GM20000 (cell line): ENCODE measurements around the gene PCDHGC3.

Experiments
- DNase-seq: peaks from one replicate; pipeline ENCODE4 v3.0.0; 2012; ENCODE audit warnings: low spot score
- TF ChIP-seq, protein P1 (sequence below): IDR thresholded peaks from 2 replicates; pipeline ENCODE4 v1.5.1; 2012; ENCODE audit warnings: mild to moderate bottlenecking, control low read depth; ENCODE audit errors: extremely low read depth, missing control alignments

PCDHGC3 gene

DNA sequence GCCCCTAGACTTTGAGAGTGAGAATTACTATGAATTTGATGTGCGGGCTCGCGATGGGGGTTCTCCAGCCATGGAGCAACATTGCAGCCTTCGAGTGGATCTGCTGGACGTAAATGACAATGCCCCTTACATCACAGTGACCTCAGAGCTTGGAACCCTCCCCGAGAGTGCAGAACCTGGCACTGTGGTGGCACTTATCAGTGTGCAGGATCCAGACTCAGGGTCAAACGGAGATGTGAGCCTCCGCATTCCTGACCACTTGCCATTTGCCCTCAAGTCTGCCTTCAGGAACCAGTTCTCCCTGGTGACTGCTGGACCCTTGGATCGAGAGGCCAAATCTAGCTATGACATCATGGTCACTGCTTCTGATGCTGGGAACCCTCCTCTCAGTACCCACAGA lies 10.3 kb downstream of the PCDHGC3 start:
- TF ChIP-seq, protein P1, sequence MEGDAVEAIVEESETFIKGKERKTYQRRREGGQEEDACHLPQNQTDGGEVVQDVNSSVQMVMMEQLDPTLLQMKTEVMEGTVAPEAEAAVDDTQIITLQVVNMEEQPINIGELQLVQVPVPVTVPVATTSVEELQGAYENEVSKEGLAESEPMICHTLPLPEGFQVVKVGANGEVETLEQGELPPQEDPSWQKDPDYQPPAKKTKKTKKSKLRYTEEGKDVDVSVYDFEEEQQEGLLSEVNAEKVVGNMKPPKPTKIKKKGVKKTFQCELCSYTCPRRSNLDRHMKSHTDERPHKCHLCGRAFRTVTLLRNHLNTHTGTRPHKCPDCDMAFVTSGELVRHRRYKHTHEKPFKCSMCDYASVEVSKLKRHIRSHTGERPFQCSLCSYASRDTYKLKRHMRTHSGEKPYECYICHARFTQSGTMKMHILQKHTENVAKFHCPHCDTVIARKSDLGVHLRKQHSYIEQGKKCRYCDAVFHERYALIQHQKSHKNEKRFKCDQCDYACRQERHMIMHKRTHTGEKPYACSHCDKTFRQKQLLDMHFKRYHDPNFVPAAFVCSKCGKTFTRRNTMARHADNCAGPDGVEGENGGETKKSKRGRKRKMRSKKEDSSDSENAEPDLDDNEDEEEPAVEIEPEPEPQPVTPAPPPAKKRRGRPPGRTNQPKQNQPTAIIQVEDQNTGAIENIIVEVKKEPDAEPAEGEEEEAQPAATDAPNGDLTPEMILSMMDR = no peak
- peak; percentile 7 for DNase-seq

GRCh38 chr5:141487131-141487530 lies 11.4 kb downstream of the PCDHGC3 start:
- TF ChIP-seq, protein P1 = no peak
- DNase-seq = peak; percentile 8

DNA sequence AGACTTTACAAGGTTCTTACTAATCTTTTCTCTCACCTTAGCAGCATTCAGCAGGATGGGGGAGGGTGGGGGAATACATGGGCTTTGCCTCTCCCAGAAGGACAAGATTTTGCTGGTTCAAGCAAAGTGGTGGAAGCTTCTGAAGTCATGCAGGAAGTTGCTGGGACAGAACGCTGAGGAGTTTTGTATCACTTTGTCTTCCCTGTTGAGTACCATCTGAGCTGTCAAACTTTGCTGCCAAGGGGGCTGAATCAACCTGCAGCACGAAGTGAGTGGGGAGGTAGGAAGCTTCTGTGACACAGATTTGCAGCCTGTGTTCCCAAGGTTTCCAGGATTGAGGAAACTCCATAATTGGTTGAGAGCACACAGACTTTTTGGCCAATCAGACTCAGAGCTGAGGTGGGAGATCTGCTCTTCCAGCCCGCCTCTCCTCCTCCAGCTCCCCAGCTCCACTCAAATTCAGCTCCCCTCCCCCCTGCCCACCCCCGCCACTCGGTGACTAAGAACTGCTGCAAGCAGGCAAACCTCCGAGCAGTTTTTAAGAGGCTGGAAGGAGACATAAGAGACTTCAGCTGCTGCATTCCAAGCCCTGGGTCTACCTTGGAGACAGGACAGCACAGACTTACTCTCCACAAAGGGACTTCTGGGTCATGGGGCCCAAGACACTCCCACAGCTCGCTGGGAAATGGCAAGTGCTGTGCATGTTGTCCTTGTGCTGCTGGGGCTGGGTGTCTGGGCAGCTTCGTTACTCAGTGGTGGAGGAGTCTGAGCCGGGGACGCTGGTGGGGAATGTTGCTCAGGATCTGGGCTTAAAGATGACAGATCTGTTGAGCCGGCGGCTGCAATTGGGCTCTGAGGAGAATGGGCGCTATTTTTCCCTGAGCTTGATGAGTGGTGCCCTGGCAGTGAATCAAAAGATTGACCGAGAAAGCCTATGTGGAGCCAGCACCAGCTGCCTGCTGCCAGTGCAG lies 13.1 kb downstream of the PCDHGC3 start, which contains the start of gene PCDHGC5:
Gene PCDHGC5 (plus strand): TSS at position 491 of the 971 bp plus-strand sequence. CDS start 160 bp downstream, at position 651.
- peak; percentile 8 for DNase-seq
- TF ChIP-seq, protein P1 = no peak

- TF ChIP-seq, protein P1 = no peak
- peak; percentile 9 for DNase-seq
Measured at GRCh38 chr5:141489841-141490240, 14.1 kb downstream of the PCDHGC3 start.

DNA sequence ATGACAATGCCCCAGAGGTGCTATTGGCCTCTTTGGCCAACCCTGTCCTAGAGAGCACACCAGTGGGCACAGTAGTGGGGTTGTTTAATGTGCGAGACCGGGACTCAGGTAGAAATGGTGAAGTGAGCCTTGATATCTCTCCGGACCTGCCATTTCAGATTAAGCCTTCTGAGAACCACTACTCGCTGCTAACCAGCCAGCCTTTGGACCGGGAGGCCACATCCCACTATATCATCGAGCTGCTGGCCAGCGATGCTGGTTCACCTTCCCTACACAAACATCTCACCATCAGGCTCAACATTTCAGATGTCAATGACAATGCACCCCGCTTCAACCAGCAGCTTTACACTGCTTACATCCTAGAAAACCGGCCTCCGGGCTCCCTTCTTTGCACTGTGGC lies 14.5 kb downstream of the PCDHGC3 start:
- DNase-seq = no peak
- TF ChIP-seq, protein P1 = no peak

DNA sequence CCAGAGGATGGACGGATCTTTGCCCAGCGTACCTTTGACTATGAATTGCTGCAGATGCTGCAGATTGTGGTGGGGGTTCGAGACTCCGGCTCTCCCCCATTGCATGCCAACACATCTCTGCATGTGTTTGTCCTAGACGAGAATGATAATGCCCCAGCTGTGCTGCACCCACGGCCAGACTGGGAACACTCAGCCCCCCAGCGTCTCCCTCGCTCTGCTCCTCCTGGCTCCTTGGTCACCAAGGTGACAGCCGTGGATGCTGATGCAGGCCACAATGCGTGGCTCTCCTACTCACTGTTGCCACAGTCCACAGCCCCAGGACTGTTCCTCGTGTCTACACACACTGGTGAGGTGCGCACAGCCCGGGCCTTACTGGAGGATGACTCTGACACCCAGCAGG lies 15.0 kb downstream of the PCDHGC3 start:
- TF ChIP-seq, protein P1 = no peak
- no peak for DNase-seq
